ENCODE results near the gene TRIM8. TPM values are rescaled to one million over a fixed set of nuclear protein-coding genes. Genes with fewer than 3 reads are reported as not detected.

TRIM8 gene
- total RNA-seq, 1 experiment from 2014 or later = 43.5 TPM

DNA sequence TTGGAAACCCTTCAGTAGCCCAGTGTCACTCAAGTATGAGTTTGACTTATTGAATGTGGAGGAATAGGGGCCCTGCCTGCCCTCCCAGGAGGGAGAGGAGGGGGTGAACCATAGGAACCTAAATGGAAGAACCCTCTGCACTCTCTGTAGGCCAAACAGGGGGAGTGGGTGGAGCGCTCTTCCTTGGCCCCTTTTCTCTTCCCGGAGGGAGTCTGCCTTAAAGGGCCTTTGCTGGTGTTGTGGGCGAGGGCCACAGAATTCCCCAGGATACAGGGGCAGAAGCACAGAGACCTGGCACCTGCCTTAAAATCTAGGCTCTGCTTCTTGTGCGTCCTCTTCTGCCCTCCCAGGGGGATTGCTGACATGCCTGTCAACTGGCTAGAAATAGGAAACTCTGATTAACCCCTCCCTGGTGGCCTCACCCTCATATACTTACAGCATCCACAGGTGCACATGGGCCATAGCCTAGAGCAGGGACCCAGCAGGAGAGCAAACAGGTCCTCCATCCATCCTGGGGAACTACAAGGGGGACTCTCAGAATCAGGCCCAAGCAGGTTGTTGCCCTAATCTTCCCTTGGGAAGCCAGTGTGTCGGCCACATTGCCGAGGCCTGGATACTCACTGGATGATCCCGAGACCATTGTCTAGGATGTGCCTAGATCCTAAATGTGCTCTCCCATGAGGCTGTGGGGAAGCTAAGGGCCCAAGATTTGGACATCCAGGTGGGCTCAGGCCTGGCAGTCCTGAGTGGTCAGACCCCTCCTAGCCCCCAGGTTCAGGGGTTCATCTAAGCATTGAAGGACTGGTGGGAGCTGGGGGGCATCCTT is 3.4 kb downstream of the TRIM8 start:
- no peak for DNase-seq
- H3K4me3 ChIP-seq (ENCODE audit: insufficient read depth, low read depth, low read length) = no peak overlapping the region
- H3K27me3 ChIP-seq (ENCODE audit: control insufficient read depth, insufficient read depth, low read length) = no peaks in the 10 kb centered on the region
- no peaks in the 10 kb centered on the region for H3K36me3 ChIP-seq (replicated peaks; ENCODE audit: control insufficient read depth, insufficient read depth, low read length)

DNA sequence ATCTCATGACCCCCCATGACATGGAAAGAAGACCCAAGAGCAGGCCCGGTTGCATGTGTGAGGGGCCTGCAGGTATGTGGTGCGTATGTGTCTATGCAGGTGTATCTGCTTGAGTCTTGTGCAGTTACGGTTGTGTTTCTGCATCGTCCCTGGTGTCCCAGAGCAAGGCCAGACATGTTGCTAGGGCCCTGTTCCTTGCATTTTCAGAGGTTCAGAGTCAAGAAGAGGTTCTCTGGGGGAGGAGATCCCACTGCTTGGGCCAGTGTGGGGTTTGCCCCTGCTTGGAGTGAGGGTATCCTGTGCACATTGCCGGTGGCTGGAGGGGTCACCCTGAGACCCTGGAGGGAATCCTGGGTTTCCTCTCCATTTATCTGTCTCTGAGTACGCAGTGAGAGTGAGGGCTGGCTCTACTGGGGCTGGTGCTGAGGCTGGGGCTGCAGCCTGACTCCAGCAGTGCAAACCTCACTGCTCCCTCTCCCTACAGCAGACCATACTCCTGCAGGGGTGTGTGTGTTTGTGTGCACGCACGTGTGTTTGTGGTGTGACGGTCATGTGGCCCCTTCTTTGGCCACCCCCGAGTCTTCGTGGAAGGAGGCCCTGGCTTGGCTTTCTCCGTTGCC is 4.1 kb downstream of the TRIM8 start:
- Histone ChIP-seq H3K36me3 (replicated peaks; ENCODE audit: control insufficient read depth, insufficient read depth, low read length) (no peaks in the 10 kb centered on the region; the same call in 1 of the 2 replicates), H3K27me3 (ENCODE audit: control insufficient read depth, insufficient read depth, low read length) (no peaks in the 10 kb centered on the region), H3K4me3 (ENCODE audit: insufficient read depth, low read depth, low read length) (no peak overlapping the region)
- DNase-seq = no peak

DNA sequence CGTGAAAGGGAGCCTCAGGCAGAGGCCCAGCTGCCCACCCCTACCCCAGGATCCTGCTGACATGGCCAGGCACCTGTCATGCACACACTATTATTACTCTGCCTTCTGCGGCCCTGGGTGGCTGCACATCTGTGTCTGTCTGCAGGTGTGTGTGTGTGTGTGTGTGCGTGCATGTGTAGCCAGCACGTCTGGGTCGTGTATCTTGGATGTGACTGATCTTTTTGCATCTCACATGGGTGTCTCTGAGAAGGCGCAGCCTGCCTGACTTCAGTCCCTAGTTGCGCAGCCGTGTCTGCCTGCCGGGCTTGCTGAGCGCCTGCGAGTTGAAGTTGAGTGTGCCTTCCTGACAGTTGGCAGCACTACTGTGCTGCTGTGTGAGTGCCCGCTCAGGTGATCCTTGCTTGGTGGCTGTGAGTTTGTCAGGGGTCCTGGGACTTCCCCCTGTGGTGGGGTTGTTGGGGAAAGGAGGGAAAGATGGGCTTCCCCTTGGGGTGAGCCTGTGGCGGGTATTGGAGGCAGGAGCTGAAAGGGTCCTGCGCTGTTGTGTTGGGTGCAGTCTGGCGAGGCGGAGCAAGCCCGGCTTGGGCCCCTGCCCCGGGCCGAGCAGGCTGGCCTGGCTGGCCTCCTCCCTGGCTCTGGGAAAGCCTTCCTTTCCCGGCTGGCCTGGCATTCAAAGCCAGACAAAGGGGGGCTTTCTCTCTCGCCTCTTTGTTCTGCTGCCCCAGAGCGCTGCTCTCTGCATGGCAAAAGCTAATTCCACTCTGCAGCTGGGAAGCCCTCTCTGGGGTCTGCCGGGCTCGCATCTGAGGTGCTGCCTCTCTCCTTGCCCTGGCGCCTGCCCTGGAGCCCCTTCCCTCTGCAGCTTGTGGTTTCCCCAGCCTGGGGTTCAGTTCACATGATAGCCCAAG is 4.9 kb downstream of the TRIM8 start:
- Histone ChIP-seq H3K4me3 (ENCODE audit: insufficient read depth, low read depth, low read length) (no peak overlapping the region; the same call in 1 of the 2 replicates), H3K36me3 (replicated peaks; ENCODE audit: control insufficient read depth, insufficient read depth, low read length) (peaks cover 1% of the 10 kb centered on the region; the same call in 1 of the 2 replicates), H3K27me3 (ENCODE audit: control insufficient read depth, insufficient read depth, low read length) (no peaks in the 10 kb centered on the region)
- DNase-seq = peak; percentile 77

DNA sequence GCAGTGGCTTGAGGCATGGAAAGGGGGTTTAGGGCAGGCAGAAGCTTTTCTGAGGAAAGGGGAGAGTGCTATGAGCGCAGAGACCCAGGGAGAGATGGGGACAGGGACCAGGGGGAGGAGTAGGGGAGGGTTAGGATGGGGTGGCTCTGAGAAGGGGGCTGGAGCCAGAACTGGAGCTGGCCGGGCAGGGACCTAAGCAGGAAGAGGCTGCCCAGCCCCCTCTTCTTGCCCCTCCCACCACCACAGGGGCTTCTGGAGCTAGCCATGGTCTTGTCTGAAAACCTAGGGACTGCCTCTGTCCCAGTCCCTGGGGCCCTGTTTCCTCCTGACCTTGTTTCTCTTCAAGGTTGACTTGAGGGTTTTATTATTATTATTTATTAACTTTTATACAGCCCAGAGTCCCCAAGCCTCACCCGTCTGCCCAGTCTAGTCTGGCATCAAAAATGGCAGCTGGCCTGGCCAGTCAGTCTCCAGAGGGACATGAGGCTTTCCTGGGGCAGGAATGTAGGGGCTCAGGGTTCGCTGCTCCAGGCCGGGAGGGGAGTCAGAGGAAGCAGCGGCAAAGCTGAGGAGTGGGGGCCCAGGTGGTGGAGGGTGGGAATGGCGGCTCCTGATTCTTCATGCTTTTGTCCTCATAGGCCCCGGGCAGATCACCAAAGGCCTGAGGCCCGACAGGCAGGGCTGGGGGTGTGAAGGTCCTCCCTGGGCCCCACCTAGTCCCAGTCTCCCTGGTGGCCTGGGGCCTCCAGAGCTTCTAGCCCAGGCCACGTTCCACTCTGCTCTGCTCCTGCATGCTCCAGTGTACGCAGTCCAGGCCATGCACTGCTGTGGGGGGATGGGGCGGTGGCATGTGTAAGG is 5.7 kb downstream of the TRIM8 start:
- H3K36me3 ChIP-seq (replicated peaks; ENCODE audit: control insufficient read depth, insufficient read depth, low read length) = peaks cover 3% of the 10 kb centered on the region
- DNase-seq = peak; percentile 81
- no peak overlapping the region for H3K4me3 ChIP-seq (ENCODE audit: insufficient read depth, low read depth, low read length)
- H3K27me3 ChIP-seq (ENCODE audit: control insufficient read depth, insufficient read depth, low read length) = no peaks in the 10 kb centered on the region

DNA sequence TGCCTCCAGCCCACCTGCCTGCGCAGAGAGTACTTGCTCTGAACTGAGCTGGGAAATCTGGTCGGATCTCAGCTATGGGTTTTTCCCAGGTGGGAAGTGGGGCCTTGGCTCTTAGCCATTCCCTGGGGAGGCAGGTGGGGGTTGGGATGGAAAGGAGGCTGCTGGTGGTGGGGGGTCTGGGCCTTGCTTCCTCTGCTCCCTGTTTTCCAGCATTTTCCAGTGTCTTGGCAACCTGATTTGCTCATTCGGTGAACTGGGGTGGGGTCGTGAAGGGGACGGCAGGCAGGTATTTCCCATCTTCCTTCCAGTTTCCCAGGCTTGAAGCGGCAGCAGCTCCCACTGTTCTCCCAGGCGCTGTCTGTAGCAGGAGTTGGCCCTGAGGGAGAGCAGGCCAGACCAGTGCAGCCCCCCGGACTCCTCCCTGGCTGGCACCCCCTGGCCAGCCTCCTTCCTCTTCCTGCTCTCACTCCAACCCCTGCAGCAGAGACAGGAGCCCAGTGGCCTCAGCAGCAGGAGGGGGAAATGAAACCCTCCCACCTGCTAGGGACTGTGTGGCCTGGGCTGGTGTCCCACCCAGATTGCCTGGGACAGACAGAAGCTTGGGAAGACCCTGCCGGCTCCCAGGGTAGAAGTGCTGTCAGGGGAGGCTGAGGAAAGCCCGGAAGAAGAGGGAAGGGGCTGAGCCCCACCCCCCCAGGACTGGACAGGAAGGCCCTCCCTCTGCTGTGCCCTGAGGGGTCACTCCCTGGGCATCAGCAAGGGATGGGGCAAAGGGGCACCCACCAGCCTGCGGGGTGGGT is 6.6 kb downstream of the TRIM8 start:
- Histone ChIP-seq H3K27me3 (ENCODE audit: control insufficient read depth, insufficient read depth, low read length) (no peaks in the 10 kb centered on the region), H3K36me3 (replicated peaks; ENCODE audit: control insufficient read depth, insufficient read depth, low read length) (peaks cover 6% of the 10 kb centered on the region), H3K4me3 (ENCODE audit: insufficient read depth, low read depth, low read length) (no peak overlapping the region)
- DNase-seq = peak; percentile 55

DNA sequence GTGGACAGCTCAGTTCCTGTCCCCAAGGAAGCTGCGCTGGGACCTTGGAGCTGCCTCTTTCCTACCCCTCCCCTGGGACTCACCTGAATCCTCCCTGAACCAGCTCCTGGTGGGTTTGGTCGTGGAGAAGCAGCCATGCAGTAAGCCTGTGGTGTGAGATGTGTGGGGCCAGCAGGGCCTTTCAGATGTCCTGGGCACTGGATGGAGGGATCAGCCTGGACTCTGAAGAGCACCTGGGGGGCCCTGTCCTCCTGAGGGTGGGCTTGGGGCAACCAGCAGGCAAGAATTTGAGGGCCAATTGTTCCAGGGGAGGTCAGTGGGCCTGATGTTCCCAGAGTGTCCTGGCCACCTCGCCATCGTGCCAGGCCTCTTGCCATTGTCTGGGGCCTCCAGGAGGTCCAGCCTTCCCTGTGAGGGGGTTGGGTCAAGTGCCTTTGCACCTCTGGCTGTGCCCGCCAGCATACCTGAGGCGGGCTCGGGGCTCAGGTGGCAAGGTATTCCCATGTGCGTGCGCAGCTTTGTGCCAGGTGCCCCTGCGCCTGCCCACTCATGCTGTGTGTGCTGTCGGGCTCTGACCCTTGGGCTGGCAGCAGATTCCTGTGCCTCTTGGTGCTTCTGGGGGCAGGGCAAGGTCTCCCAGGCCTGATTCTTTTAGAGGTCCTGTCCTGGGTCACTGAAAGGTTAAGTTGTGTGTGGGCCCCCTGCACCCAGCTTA is 7.3 kb downstream of the TRIM8 start:
- Histone ChIP-seq H3K27me3 (ENCODE audit: control insufficient read depth, insufficient read depth, low read length) (no peaks in the 10 kb centered on the region), H3K36me3 (replicated peaks; ENCODE audit: control insufficient read depth, insufficient read depth, low read length) (peaks cover 9% of the 10 kb centered on the region), H3K4me3 (ENCODE audit: insufficient read depth, low read depth, low read length) (no peak overlapping the region)
- DNase-seq = peak; percentile 49

DNA sequence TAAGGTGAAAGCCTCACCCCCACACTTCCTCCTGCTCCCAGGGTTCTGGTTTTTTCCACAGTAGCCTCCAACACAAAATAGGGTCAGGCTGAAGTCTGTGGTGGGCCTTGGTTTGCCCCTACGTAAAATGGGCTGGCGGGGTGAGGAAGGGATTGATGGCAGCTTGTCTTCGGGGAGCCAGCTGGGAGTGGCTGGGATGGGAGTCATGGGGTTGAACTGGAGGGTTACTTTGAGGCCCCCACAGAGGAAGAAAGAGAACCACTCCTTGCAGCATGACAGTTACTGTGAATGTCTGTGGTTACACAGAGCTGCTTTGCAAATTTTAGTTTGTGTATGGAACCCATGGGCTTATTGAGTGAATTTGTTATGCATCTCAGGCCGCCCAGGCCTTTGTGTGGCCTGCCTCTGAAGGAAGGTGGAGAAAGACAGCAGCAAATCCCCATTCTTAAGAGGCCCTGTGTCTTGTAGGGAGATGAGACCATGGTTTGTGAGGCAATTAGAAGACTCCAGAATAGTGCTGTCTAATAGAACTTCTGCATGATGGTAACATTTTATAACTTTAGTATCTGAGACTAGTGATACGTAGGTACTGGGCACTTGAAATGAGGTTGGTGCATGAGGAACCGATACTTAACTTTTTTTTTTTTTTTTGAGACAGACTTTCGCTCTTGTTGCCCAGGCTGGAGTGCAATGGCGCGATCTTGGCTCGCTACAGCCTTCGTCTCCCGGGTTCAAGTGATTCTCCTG is 8.1 kb downstream of the TRIM8 start:
- DNase-seq = peak; percentile 22
- H3K36me3 ChIP-seq (replicated peaks; ENCODE audit: control insufficient read depth, insufficient read depth, low read length) = peaks cover 9% of the 10 kb centered on the region
- no peak overlapping the region for H3K4me3 ChIP-seq (ENCODE audit: insufficient read depth, low read depth, low read length)
- H3K27me3 ChIP-seq (ENCODE audit: control insufficient read depth, insufficient read depth, low read length) = no peaks in the 10 kb centered on the region

DNA sequence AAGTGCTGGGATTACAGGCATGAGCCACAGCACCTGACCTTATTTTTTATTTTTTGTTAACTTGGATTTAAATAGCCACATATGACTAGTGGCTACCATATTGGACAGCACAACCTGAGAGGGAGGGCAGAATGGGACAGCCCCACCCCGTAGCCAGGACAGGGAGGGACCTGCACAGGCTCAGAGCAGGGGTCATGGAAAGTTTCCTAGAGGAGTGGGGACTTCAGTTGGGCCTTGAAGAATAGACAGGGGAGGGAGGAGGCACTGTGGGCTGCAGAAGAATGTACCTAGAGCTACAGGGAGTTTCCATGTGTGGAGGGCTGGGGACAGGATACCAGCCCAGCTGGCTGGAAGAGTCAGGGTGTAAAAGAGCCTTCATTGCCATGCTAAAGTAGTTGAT is 8.8 kb downstream of the TRIM8 start:
- Histone ChIP-seq H3K36me3 (replicated peaks; ENCODE audit: control insufficient read depth, insufficient read depth, low read length) (peaks cover 9% of the 10 kb centered on the region), H3K4me3 (ENCODE audit: insufficient read depth, low read depth, low read length) (no peak overlapping the region), H3K27me3 (ENCODE audit: control insufficient read depth, insufficient read depth, low read length) (no peaks in the 10 kb centered on the region)
- DNase-seq = peak; percentile 26

DNA sequence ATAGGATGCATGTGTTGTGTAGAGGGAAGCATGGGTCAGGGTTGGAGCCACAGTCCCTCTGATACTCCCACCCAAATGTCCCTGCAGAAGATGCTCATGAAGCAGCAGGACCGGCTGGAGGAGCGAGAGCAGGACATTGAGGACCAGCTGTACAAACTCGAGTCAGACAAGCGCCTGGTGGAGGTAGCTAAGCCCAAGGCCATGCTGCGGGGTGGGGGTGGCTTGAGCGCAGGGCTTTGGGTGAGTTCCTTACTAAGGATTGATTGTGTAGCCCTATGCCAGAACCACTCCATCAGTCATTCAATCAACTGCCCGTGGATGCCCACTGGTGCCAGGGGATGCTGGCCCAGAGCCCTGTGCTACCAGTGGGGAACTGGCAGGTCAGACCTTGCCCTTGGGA is 10.3 kb downstream of the TRIM8 start:
- DNase-seq = no peak
- H3K4me3 ChIP-seq (ENCODE audit: insufficient read depth, low read depth, low read length) = no peak overlapping the region
- no peaks in the 10 kb centered on the region for H3K27me3 ChIP-seq (ENCODE audit: control insufficient read depth, insufficient read depth, low read length)
- peaks cover 9% of the 10 kb centered on the region for H3K36me3 ChIP-seq (replicated peaks; ENCODE audit: control insufficient read depth, insufficient read depth, low read length)

DNA sequence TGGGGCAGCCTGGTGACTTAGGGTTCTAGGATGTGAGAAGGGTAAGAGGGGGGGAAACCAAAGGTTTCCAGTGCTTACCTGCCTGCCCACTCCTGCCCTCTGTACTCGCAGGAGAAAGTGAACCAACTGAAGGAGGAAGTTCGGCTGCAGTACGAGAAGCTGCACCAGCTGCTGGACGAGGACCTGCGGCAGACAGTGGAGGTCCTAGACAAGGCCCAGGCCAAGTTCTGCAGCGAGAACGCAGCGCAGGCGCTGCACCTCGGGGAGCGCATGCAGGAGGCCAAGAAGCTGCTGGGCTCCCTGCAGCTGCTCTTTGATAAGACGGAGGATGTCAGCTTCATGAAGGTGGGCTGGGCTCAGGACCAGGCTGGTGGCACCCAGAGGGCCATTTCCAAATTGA is 10.7 kb downstream of the TRIM8 start:
- Histone ChIP-seq H3K27me3 (ENCODE audit: control insufficient read depth, insufficient read depth, low read length) (no peaks in the 10 kb centered on the region), H3K4me3 (ENCODE audit: insufficient read depth, low read depth, low read length) (no peak overlapping the region), H3K36me3 (replicated peaks; ENCODE audit: control insufficient read depth, insufficient read depth, low read length) (peaks cover 9% of the 10 kb centered on the region)
- DNase-seq = no peak

DNA sequence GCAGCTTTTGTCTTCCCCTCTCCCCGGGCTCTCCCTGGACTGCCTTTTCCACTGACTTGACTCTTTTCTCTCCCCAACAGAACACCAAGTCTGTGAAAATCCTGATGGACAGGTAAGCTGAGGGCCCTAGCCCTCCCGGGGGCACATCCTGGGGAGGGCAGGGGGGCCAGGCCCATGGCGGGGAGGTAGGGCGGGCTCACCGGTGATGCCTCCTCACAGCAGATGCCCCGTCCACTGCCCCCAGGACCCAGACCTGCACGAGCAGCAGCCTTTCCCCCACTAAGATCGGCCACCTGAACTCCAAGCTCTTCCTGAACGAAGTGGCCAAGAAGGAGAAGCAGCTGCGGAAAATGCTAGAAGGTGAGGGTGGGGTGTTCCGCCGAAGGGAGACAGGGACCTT is 11.7 kb downstream of the TRIM8 start:
- peak; percentile 38 for DNase-seq
- Histone ChIP-seq H3K36me3 (replicated peaks; ENCODE audit: control insufficient read depth, insufficient read depth, low read length) (peaks cover 9% of the 10 kb centered on the region), H3K4me3 (ENCODE audit: insufficient read depth, low read depth, low read length) (no peak overlapping the region), H3K27me3 (ENCODE audit: control insufficient read depth, insufficient read depth, low read length) (no peaks in the 10 kb centered on the region)

DNA sequence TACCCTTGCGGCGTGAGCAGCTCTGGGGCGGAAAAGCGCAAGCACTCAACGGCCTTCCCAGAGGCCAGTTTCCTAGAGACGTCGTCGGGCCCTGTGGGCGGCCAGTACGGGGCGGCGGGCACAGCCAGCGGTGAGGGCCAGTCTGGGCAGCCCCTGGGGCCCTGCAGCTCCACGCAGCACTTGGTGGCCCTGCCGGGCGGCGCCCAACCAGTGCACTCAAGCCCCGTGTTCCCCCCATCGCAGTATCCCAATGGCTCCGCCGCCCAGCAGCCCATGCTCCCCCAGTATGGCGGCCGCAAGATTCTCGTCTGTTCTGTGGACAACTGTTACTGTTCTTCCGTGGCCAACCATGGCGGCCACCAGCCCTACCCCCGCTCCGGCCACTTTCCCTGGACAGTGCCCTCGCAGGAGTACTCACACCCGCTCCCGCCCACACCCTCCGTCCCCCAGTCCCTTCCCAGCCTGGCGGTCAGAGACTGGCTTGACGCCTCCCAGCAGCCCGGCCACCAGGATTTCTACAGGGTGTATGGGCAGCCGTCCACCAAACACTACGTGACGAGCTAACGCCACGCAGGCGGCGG is 12.6 kb downstream of the TRIM8 start:
- Histone ChIP-seq H3K4me3 (ENCODE audit: insufficient read depth, low read depth, low read length) (no peak overlapping the region), H3K27me3 (ENCODE audit: control insufficient read depth, insufficient read depth, low read length) (no peaks in the 10 kb centered on the region), H3K36me3 (replicated peaks; ENCODE audit: control insufficient read depth, insufficient read depth, low read length) (peaks cover 9% of the 10 kb centered on the region)
- peak; percentile 46 for DNase-seq
